ENCODE results near the gene LYVE1. TPM values are rescaled to one million over a fixed set of nuclear protein-coding genes. Genes with fewer than 3 reads are reported as not detected.

LYVE1 gene
- total RNA-seq, 2 donors from 2014 or later: not detected

GRCh38 chr11:10602366-10602765 lies 33.9 kb upstream of the LYVE1 start:
- 80 to 95% methylated on average over 1 to 7 of the region's 7 CpGs for WGBS, 2 experiments (ENCODE audit: insufficient coverage in 1 of 2, insufficient read length in 1 of 2)
- H3K4me3 ChIP-seq (ENCODE audit: low read length): no peak overlapping the region
- H3K27me3 Mint-ChIP-seq (ENCODE audit: insufficient read depth): no peaks in the 10 kb centered on the region
- H3K27ac Mint-ChIP-seq: no peak overlapping the region
- TF ChIP-seq CTCF (conservative IDR thresholded peaks at IDR 0.05): no peak
- H3K9me3 ChIP-seq (ENCODE audit: control insufficient read depth, low read length): no peaks in the 10 kb centered on the region
- peaks cover 27% of the 10 kb centered on the region for H3K4me1 Mint-ChIP-seq
- H3K4me1 ChIP-seq (ENCODE audit: control insufficient read depth, insufficient read depth, low read length): peaks cover 5% of the 10 kb centered on the region
- no peak for DNase-seq
- no peaks in the 10 kb centered on the region for H3K27me3 ChIP-seq (ENCODE audit: control insufficient read depth, insufficient read depth, low read length, poor library complexity, severe bottlenecking)
- no peaks in the 10 kb centered on the region for H3K36me3 Mint-ChIP-seq (ENCODE audit: low read depth)
- H3K9me3 Mint-ChIP-seq: no peaks in the 10 kb centered on the region
- H3K9ac ChIP-seq (ENCODE audit: extremely low read depth, low read length, poor library complexity, severe bottlenecking): no peak overlapping the region
- no peaks in the 10 kb centered on the region for H3K36me3 ChIP-seq (ENCODE audit: control insufficient read depth, insufficient read depth, low read length)
- H3K27ac ChIP-seq (ENCODE audit: low read depth, low read length): no peak overlapping the region
- H3K4me3 Mint-ChIP-seq: no peak overlapping the region

- Mint-ChIP-seq H3K27me3 (ENCODE audit: insufficient read depth) (no peaks in the 10 kb centered on the region), H3K4me3 (no peak overlapping the region), H3K4me1 (peaks cover 23% of the 10 kb centered on the region), H3K36me3 (ENCODE audit: low read depth) (no peaks in the 10 kb centered on the region), H3K9me3 (no peaks in the 10 kb centered on the region), H3K27ac (no peak overlapping the region)
- 91 to 100% methylated on average over 1 to 6 of the region's 6 CpGs for WGBS, 2 experiments (ENCODE audit: insufficient coverage in 1 of 2, insufficient read length in 1 of 2)
- H3K9me3 ChIP-seq (ENCODE audit: control insufficient read depth, low read length): no peaks in the 10 kb centered on the region
- no peak overlapping the region for H3K4me3 ChIP-seq (ENCODE audit: low read length)
- TF ChIP-seq CTCF (conservative IDR thresholded peaks at IDR 0.05): no peak
- no peaks in the 10 kb centered on the region for H3K36me3 ChIP-seq (ENCODE audit: control insufficient read depth, insufficient read depth, low read length)
- H3K27ac ChIP-seq (ENCODE audit: low read depth, low read length): no peak overlapping the region
- no peaks in the 10 kb centered on the region for H3K27me3 ChIP-seq (ENCODE audit: control insufficient read depth, insufficient read depth, low read length, poor library complexity, severe bottlenecking)
- H3K4me1 ChIP-seq (ENCODE audit: control insufficient read depth, insufficient read depth, low read length): peaks cover 5% of the 10 kb centered on the region
- no peak overlapping the region for H3K9ac ChIP-seq (ENCODE audit: extremely low read depth, low read length, poor library complexity, severe bottlenecking)
- DNase-seq: no peak
Measured at GRCh38 chr11:10601837-10602236, 33.4 kb upstream of the LYVE1 start.

- DNase-seq: no peak
- H3K36me3 ChIP-seq (ENCODE audit: control insufficient read depth, insufficient read depth, low read length): no peaks in the 10 kb centered on the region
- no peaks in the 10 kb centered on the region for H3K27me3 ChIP-seq (ENCODE audit: control insufficient read depth, insufficient read depth, low read length, poor library complexity, severe bottlenecking)
- no peak overlapping the region for H3K27ac Mint-ChIP-seq
- TF ChIP-seq CTCF (conservative IDR thresholded peaks at IDR 0.05): no peak
- no peak overlapping the region for H3K4me3 Mint-ChIP-seq
- H3K27me3 Mint-ChIP-seq (ENCODE audit: insufficient read depth): no peaks in the 10 kb centered on the region
- H3K27ac ChIP-seq (ENCODE audit: low read depth, low read length): no peak overlapping the region
- no peak overlapping the region for H3K9ac ChIP-seq (ENCODE audit: extremely low read depth, low read length, poor library complexity, severe bottlenecking)
- H3K4me1 Mint-ChIP-seq: peaks cover 12% of the 10 kb centered on the region
- WGBS, 2 experiments (ENCODE audit: insufficient coverage in 1 of 2, insufficient read length in 1 of 2): 95 to 99% methylated on average over 10 to 11 of the region's 11 CpGs
- no peak overlapping the region for H3K4me3 ChIP-seq (ENCODE audit: low read length)
- peaks cover 6% of the 10 kb centered on the region for H3K9me3 Mint-ChIP-seq
- H3K4me1 ChIP-seq (ENCODE audit: control insufficient read depth, insufficient read depth, low read length): no peaks in the 10 kb centered on the region
- peaks cover 1% of the 10 kb centered on the region for H3K36me3 Mint-ChIP-seq (ENCODE audit: low read depth)
- H3K9me3 ChIP-seq (ENCODE audit: control insufficient read depth, low read length): peaks cover 4% of the 10 kb centered on the region
Measured at GRCh38 chr11:10600570-10601248, 32.2 kb upstream of the LYVE1 start.

Data from endodermal cell (in vitro differentiated cells).